Panc1 (cell line): ENCODE data around the gene MAN1A1. TPM values are rescaled to one million over a fixed set of nuclear protein-coding genes. Genes with fewer than 3 reads are reported as not detected.

Source experiments
- ATAC-seq: fragments of 200-7000 bp; cut with Tn5 transposase; 2 replicates; pipeline ENCODE4 v1.9.1; 2020; ENCODE audit warnings: mild to moderate bottlenecking, moderate library complexity
- BruUV-seq: library from RNA; stranded (reverse); fragments of 400-500 nt; replicated peaks from 2 replicates; lab custom pipeline; 2021; lab: Mats Ljungman, UMichigan
- CTCF ChIA-PET: fragments of 300-600 bp; sonication (Branson Sonifier 250); formaldehyde crosslinking; loops from one replicate; lab custom pipeline; 2022; ENCODE audit warnings: antibody characterized with exemption; lab: Charles Lee
- POLR2A ChIA-PET: fragments of 300-600 bp; sonication (Branson Sonifier 250); formaldehyde crosslinking; loops from one replicate; lab custom pipeline; 2022; ENCODE audit warnings: antibody characterized with exemption; lab: Charles Lee
- DNase-seq: peaks from one replicate; pipeline ENCODE4 v3.0.0-alpha.2; 2010; ENCODE audit warnings: low read depth, low spot score
- H3K27ac ChIP-seq: 2 replicates; pipeline ENCODE4 v1.5.1; 2011; ENCODE audit warnings: mild to moderate bottlenecking, low read length, inconsistent platforms
- H3K27me3 ChIP-seq: fragments of 200-500 bp; sonication (Bioruptor generic); 2 replicates; pipeline ENCODE4 v1.6.0; 2014; ENCODE audit warnings: low read length, inconsistent platforms; ENCODE audit not compliant: control insufficient read depth, insufficient read depth
- H3K36me3 ChIP-seq: fragments of 200-500 bp; sonication (Bioruptor generic); 2 replicates; pipeline ENCODE4 v1.5.1; 2014; ENCODE audit warnings: inconsistent platforms, mild to moderate bottlenecking, low read length, moderate library complexity; ENCODE audit not compliant: control insufficient read depth, insufficient read depth
- H3K4me1 ChIP-seq: 2 replicates; pipeline ENCODE4 v1.5.1; 2011; ENCODE audit warnings: inconsistent platforms, mild to moderate bottlenecking, low read length, moderate library complexity; ENCODE audit not compliant: control insufficient read depth, insufficient read depth
- H3K4me3 ChIP-seq, 2 experiments: 2 replicates each; pipeline ENCODE4 v1.5.1; 2011 to 2012; ENCODE audit warnings: low read depth in 2 of 2, low read length in 2 of 2, mild to moderate bottlenecking in 2 of 2, inconsistent platforms in 1 of 2, moderate library complexity in 1 of 2
- H3K9me3 ChIP-seq: fragments of 200-500 bp; sonication (Bioruptor generic); 2 replicates; pipeline ENCODE4 v1.5.1; 2014; ENCODE audit warnings: low read depth, mild to moderate bottlenecking, inconsistent platforms, low read length, moderate library complexity; ENCODE audit not compliant: control insufficient read depth, insufficient read depth
- POLR2AphosphoS5 ChIP-seq: IDR thresholded peaks from 2 replicates; pipeline ENCODE4 v1.6.1; 2012; ENCODE audit warnings: mild to moderate bottlenecking, low read depth, low read length, moderate library complexity
- TCF7L2 ChIP-seq: IDR thresholded peaks from 2 replicates; pipeline ENCODE4 v1.6.1; 2011; ENCODE audit warnings: mild to moderate bottlenecking, low read depth, low read length, inconsistent platforms
- in situ Hi-C: cut with HindIII; loops from 2 replicates; pipeline ENCODE4 v1.10.0; 2016; ENCODE audit warnings: low sequenced_read_pairs, low pct_unique_long_range_greater_than_20kb
- intact Hi-C: fragments of 100-400 bp; cut with micrococcal nuclease; formaldehyde crosslinking; loops from one replicate; pipeline ENCODE4 v1.10.0; 2022; ENCODE audit not compliant: unreplicated experiment
- total RNA-seq: library from RNA; stranded (reverse); gene quantifications from one replicate; pipeline ENCODE4 v1.2.1, GENCODE V29; 2021; ENCODE audit not compliant: unreplicated experiment
- TF ChIP-seq, protein P1 (sequence below): fragments of 450-650 bp; IDR thresholded peaks from 2 replicates; pipeline ENCODE4 v1.5.1; 2017; ENCODE audit warnings: mild to moderate bottlenecking

Gene MAN1A1
- total RNA-seq, 1 experiment from 2014 or later, result 3.2 TPM

GRCh38 chr6:119148825-119149525, 200.6 kb downstream of the MAN1A1 start:
- no peak for ATAC-seq
- Histone ChIP-seq H3K27ac (no peak overlapping the region), H3K9me3 (no peaks in the 10 kb centered on the region), H3K27me3 (peaks cover 3% of the 10 kb centered on the region; the same call in 1 of the 2 replicates), H3K4me1 (peaks cover 18% of the 10 kb centered on the region), H3K36me3 (no peaks in the 10 kb centered on the region), H3K4me3 (no peak overlapping the region)
- no TSS peak for BruUV-seq
- TF ChIP-seq, protein P1, sequence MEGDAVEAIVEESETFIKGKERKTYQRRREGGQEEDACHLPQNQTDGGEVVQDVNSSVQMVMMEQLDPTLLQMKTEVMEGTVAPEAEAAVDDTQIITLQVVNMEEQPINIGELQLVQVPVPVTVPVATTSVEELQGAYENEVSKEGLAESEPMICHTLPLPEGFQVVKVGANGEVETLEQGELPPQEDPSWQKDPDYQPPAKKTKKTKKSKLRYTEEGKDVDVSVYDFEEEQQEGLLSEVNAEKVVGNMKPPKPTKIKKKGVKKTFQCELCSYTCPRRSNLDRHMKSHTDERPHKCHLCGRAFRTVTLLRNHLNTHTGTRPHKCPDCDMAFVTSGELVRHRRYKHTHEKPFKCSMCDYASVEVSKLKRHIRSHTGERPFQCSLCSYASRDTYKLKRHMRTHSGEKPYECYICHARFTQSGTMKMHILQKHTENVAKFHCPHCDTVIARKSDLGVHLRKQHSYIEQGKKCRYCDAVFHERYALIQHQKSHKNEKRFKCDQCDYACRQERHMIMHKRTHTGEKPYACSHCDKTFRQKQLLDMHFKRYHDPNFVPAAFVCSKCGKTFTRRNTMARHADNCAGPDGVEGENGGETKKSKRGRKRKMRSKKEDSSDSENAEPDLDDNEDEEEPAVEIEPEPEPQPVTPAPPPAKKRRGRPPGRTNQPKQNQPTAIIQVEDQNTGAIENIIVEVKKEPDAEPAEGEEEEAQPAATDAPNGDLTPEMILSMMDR, result peak; percentile 60
- TF ChIP-seq POLR2AphosphoS5, result no peak
- TF ChIP-seq TCF7L2, result no peak
- DNase-seq, result no peak
- in situ Hi-C loops, result no loop called here
- ChIA-PET POLR2A (no interaction called here), CTCF (interaction anchor here (0.7 to 1.7 kb wide), 3 partner anchors 19 to 201 kb away, joined by 3 to 6 read pairs (median 4); no protein-coding TSS in a partner anchor)
- intact Hi-C loops, result loop anchor here (5.0 to 10.0 kb wide), 3 partner anchors 203 to 1678 kb away; no protein-coding TSS in a partner anchor

- TF ChIP-seq, protein P1, result peak; percentile 82
- no peak for TF ChIP-seq POLR2AphosphoS5
- in situ Hi-C loops (no loop called here), intact Hi-C loops (loop anchor here (5.0 to 10.0 kb wide), 3 partner anchors 204 to 1679 kb away; no protein-coding TSS in a partner anchor)
- DNase-seq, result peak; percentile 60
- ATAC-seq, result peak; percentile 69
- peaks cover 18% of the 10 kb centered on the region for H3K4me1 ChIP-seq
- ChIA-PET CTCF (interaction anchor here (0.7 to 1.7 kb wide), 4 partner anchors 19 to 1908 kb away, joined by 3 to 6 read pairs (median 4); no protein-coding TSS in a partner anchor), POLR2A (no interaction called here)
- no TSS peak for BruUV-seq
- no peaks in the 10 kb centered on the region for H3K36me3 ChIP-seq
- no peaks in the 10 kb centered on the region for H3K9me3 ChIP-seq
- H3K27me3 ChIP-seq, result no peaks in the 10 kb centered on the region
- peak overlapping the region; percentile 5; the same call in 1 of the 2 replicates for H3K27ac ChIP-seq
- H3K4me3 ChIP-seq, result no peak overlapping the region
These were observed 201.3 kb downstream of the MAN1A1 start for GRCh38 chr6:119148098-119148824.
